ENCODE measurements around the gene OTUB1. TPM values are rescaled to one million over a fixed set of nuclear protein-coding genes. Genes with fewer than 3 reads are reported as not detected.

The OTUB1 gene
- total and polyA plus RNA-seq, 9 of the 15 experiments (the other 6 are each of a cell fraction or from before 2014, with no cell fraction given): 29.5 to 134 (median 66.1) TPM

GRCh38 chr11:63986156-63986931 lies at the start of gene OTUB1 (continued):
- TF ChIP-seq ZFP30 (CRISPR knock-in tag; IDR thresholded peaks at IDR 0.05; ENCODE audit: borderline replicate concordance) (no peak), CBX1 (IDR thresholded peaks at IDR 0.05; ENCODE audit: low read depth) (no peak), SNAPC5 (CRISPR knock-in tag; IDR thresholded peaks at IDR 0.05) (no peak), POLR3A (IDR thresholded peaks at IDR 0.05; ENCODE audit: borderline replicate concordance, extremely low read depth, insufficient read depth, insufficient read length) (no peak), ID3 (CRISPR knock-in tag; IDR thresholded peaks at IDR 0.05) (no peak), ID3 (tag; IDR thresholded peaks at IDR 0.05) (no peak), MCM7 (IDR thresholded peaks at IDR 0.05) (no peak), CTCFL (IDR thresholded peaks at IDR 0.05; ENCODE audit: borderline replicate concordance, insufficient read depth, low read depth, low read length, poor library complexity, severe bottlenecking) (no peak), RFX1 (IDR thresholded peaks at IDR 0.05) (peak; percentile 99), ZNF717 (CRISPR knock-in tag; IDR thresholded peaks at IDR 0.05) (no peak), NR0B1 (IDR thresholded peaks at IDR 0.05; ENCODE audit: partially characterized antibody) (no peak), RBBP5 (IDR thresholded peaks at IDR 0.05; ENCODE audit: borderline replicate concordance, insufficient read depth, low read length, poor library complexity, severe bottlenecking) (peak; percentile 90), JUNB (CRISPR knock-in tag; conservative IDR thresholded peaks at IDR 0.05) (no peak), FOXA1 (IDR thresholded peaks at IDR 0.05; ENCODE audit: borderline replicate concordance) (no peak), PTRF (tag; IDR thresholded peaks at IDR 0.05) (no peak), HOXB6 (CRISPR knock-in tag; IDR thresholded peaks at IDR 0.05; ENCODE audit: borderline replicate concordance) (no peak), HDAC1 (IDR thresholded peaks at IDR 0.05) (peak in 1 of 2 experiments; percentile 68; a peak in 1 of 4 replicates), HMG20A (CRISPR knock-in tag; conservative IDR thresholded peaks at IDR 0.05) (no peak), MITF (IDR thresholded peaks at IDR 0.05) (no peak), GABPB2 (CRISPR knock-in tag; conservative IDR thresholded peaks at IDR 0.05) (no peak), ZNF780A (CRISPR knock-in tag; IDR thresholded peaks at IDR 0.05) (no peak), ZNF778 (CRISPR knock-in tag; IDR thresholded peaks at IDR 0.05) (no peak), MCM3 (IDR thresholded peaks at IDR 0.05) (no peak), BCL6 (CRISPR knock-in tag; IDR thresholded peaks at IDR 0.05) (no peak), TRIM28 (IDR thresholded peaks at IDR 0.05) (no peak)

Data from K562 (cell line).